Vein endothelial cell (primary cell): ENCODE data around the gene PLN. TPM values are rescaled to one million over a fixed set of nuclear protein-coding genes. Genes with fewer than 3 reads are reported as not detected.

Source experiments
- total RNA-seq: library from RNA; depleted of rRNA; stranded (reverse); fragments of >200 nt; gene quantifications from 2 replicates; pipeline ENCODE4 v1.2.3, GENCODE V29; 2012

Gene PLN
- not detected in 2 replicates for total RNA-seq

DNA sequence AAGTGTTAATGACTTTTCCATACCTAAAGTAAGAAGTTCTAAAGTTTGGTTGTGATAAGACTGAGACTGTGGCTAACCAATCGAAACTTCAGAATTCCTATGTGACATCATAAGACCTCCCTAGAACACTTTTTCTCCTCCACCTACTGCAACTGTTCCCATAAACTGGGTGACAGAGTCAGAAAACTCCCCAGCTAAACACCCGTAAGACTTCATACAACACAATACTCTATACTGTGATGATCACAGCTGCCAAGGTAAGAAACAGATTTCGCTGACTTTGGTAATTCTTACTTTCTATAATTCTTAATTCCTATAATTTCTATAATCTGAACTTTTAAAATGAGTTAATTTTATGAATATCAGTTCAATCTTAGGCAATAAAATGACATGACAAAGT, at the start of gene PLN:
TSS of gene PLN (plus strand) at position 161 of the 400 bp plus-strand sequence. CDS start 10,626 bp downstream, outside the sequence.

Other genes starting within 250 kb of the PLN start
- 10.5 and 14.3 TPM in 2 replicates for gene CEP85L, start 103.3 kb downstream of the PLN start, total RNA-seq